HG03354 (cell line): ENCODE data around the gene EPHB1.

Experiments used
- ATAC-seq: cut with Tn5 transposase; IDR thresholded peaks from one replicate; pipeline ENCODE4 v1.9.1; 2021; ENCODE audit warnings: mild to moderate bottlenecking; ENCODE audit not compliant: unreplicated experiment, poor library complexity, severe bottlenecking

Gene EPHB1

GRCh38 chr3:134794950-134795745 is at the start of gene EPHB1:
Gene EPHB1 (plus strand): TSS chr3:134795260.
- ATAC-seq: peak; percentile 82

DNA sequence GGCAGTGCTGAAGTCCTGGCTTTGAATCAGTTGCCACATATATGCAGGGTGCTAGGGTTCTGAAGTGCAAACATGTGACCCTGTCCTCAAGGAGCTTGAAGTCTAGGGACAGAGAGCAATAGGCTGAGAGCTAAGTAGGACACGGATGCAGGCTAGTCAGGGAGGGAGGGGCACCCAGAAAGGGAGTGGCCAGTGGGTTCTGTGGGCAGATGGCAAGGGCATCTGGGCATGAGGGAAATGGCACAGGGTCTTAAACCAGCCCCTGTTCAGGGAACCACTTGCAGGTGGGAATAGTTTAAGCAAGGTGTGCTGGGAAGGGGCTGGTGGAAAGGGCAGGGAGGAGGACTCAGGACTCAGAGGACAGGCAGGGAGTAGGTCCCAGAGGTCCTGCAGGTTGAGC is 46.4 kb upstream of the EPHB1 start:
- ATAC-seq: no peak

DNA sequence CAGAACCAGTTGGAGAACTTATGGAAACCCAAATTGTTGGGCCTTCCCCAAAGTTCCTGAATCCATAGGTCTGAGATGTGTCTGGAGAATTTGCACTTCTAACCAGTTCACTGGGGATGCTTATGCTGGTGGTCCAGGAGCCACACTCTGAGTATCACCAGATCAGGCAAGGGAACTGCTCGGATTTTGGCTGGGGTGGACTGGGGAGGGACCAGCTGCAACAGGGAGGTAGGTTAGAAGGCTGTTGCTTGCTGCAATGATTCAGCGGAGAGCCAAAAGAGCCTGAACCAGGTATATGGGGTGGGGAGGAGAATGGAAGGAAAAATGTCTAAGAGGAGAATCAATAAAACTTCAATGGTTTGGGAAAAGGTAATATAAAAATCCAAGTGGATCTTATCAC is 45.9 kb upstream of the EPHB1 start:
- ATAC-seq: no peak

DNA sequence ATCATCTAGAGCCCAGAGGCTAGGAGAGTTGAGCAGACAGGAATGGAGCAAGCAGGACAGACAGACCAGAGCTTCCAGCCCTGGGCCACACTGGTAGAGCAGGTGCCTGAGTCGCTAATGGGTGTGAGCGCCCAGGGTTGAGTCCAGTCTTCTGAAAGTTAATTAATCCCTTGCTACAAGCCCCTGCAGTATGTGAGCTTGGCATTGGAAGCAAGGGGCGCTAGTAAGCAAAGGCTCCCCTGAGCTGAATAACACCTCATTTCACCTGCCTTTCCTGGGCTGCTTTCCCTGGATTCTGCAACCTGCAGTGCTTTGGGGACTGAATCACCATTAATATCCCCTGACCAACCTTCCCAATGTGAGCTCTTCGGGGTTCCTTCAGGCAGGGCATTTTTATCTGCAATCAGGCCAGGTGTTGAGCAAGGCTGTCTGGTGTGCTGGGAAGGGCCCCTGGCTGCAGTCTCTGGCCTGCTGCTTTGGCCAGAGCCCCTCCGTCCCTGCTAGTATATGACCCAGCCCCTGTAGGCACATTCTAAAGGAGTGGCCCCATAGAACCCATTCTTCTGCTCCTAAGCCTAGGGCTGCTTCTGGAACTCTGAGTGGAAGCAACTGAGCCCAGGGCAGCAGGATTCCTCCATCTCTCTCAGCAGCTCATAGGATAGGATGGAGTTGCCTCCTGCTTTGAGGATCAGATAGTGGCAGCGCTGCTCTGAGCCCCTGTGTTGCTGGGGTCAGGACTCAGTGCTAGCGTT is 45.1 kb upstream of the EPHB1 start:
- ATAC-seq: no peak

GRCh38 chr3:134751831-134752230 is 43.2 kb upstream of the EPHB1 start:
- no peak for ATAC-seq

GRCh38 chr3:134752761-134753461 is 42.1 kb upstream of the EPHB1 start:
- ATAC-seq: no peak

GRCh38 chr3:134753999-134754742 is 40.9 kb upstream of the EPHB1 start:
- no peak for ATAC-seq

GRCh38 chr3:134754768-134755559 is 40.1 kb upstream of the EPHB1 start:
- ATAC-seq: peak; percentile 89

DNA sequence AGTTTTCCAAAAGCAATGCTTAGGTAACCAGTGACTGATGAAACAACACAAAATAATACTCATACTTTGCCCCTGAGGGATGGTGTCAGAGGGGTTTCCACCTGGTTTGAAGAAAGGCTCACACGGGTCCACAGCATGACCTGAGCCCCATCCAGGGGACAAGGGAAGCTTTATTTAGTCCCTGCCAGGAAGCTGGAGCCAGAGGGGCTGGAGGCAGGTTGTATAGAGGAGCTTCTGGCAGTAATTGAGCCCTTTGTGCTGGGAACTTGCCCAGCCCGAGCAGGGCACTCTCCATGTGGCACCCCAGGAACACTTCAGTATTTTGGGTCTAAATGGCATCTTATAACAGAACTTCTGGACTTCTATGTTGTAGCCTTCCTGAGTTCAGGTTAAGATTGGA is 39.2 kb upstream of the EPHB1 start:
- no peak for ATAC-seq

DNA sequence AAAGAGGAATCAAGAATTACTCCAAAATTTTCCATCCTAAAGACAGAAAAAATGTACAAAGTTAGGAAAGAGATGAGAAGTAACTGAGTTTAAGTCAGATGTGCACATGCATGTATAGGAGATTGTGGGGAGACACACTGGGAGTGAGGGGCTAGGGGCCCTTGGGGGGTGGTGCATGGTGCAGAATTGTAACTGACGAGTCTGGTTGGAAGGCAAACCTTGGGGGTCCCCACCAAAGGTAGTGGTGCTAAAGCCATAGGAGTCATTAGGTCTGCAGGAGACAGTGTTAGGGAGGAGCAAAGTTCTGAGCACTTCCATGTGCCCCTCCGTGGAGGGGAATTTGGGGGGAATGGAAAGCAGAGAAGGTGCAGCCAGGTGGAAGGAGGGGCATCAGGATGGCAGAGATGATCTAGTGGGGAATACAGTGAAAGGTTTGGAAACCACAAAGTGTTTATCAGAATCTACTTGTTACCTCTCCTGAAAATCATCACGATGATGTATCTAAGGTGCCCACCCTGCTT is 37.5 kb upstream of the EPHB1 start:
- no peak for ATAC-seq

GRCh38 chr3:134761213-134761612 is 33.8 kb upstream of the EPHB1 start:
- no peak for ATAC-seq

DNA sequence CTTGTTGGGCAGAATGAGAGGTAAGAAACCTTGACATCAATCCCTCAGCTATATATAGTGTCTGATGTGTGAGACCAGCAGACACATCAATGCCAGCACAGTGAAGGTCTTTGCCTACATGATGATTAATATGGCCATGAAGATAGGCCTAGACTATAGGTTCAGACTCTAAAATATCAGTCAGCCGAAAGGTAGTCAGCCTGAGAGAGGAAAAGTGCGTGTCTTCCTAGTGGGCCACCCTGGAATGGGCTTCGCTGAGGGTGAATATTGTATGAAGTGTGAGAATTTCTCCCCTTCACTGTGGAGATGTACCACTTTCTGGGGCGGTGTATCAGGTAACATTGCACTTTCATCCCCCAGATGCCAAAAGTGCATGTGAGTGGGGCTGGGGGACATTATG is 33.0 kb upstream of the EPHB1 start:
- ATAC-seq: no peak

DNA sequence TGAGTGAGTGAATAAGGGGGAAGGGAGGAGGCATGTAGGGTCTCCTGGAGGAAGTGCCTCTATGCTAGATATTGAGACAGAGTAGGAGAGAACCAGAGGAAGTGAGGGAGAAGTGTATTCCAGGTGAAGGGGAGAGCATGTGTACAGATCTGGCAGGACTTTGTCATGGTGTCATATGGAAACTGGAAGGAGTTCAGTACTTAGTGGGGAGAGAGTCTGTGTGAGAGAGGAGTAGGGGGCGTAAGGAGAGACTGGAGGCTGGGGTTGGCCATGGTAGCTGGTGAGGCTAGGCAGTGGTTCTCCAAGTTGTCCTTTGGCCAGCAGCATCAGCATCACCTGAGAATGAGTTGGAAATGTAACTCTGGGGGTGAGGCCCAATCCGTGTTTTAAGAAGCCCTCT is 29.6 kb upstream of the EPHB1 start:
- no peak for ATAC-seq

GRCh38 chr3:134766290-134766689 is 28.8 kb upstream of the EPHB1 start:
- no peak for ATAC-seq

- ATAC-seq: no peak
Measured at GRCh38 chr3:134768116-134768515, 26.9 kb upstream of the EPHB1 start.

DNA sequence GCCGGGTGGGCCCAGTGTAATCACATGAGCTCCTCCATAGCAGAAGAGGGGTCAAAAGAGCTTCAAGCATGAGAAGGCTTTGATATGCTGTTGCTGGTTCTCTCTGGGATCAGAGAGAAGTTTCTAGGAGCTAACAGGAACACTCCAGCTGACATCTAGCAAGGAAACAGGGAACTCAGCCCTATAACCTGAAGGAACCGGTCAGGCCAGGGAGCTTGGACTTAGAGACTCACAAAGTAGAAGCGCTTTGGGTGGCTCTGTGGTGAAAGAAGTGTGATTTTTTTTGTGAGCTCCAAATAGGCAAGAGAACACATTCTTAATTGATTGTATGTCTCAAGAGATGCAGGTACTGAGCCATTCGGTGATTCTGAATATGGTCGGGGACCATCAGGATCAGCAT is 26.2 kb upstream of the EPHB1 start:
- no peak for ATAC-seq

DNA sequence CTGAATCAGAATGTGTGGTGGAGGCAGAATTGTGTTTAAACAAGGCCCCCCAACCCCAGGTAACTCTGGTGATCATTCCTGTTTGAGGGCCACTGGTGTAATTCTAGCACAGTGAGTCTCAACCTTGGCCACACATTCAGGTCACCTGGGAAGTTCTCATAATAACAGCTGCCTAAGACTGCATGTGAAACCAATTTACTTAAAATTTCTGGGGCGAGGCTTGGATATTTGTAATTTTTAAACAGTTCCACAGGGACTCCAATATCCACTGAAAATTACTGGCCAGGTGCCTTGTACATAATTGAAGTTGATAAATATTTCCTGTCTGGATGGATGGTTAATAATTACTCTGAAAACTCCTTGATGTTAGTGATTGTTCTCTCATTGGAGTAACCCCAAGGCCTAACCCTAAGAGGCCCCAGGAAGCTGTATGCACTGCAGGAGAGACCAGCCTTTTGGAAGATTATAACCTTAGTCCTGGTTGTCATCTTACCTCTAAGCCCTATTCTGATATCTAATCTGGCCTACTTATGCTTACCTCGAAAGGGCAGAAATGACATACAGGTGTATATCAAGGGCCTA is 25.7 kb upstream of the EPHB1 start:
- no peak for ATAC-seq

GRCh38 chr3:134772011-134772410 is 23.0 kb upstream of the EPHB1 start:
- no peak for ATAC-seq

DNA sequence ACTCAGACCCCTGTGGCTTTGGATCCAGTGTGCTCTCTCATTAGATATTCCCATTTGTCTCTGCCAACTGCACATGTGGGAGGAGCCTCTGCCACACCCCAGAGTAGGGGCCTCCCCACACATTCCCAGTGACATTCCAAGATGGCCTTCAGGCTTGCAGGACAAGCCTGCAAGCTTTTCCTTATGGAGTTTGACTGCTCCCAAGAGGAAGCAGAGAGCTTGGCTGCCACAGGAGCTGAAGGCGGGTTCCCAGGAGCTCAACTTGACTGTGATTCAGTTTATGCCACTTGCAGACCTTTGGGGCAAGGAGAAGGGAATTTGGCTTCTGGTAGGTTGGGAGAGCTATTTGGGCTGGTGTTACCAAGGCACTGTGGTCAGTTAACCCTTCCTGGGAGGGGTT is 22.5 kb upstream of the EPHB1 start:
- no peak for ATAC-seq
